ENCODE results near the gene HNRNPF.

HNRNPF gene

GRCh38 chr10:43421519-43421918 is 12.5 kb upstream of the HNRNPF start:
- DNase-seq (ENCODE audit: low read depth in 2 of 2): no peak

GRCh38 chr10:43421201-43421507 is 12.2 kb upstream of the HNRNPF start:
- no peak for DNase-seq (ENCODE audit: low read depth in 2 of 2)

- DNase-seq (ENCODE audit: low read depth in 2 of 2): peak; percentile 73 to 85
These were observed 11.6 kb upstream of the HNRNPF start for GRCh38 chr10:43420369-43421200.

GRCh38 chr10:43419997-43420368 is 11.0 kb upstream of the HNRNPF start:
- no peak for DNase-seq (ENCODE audit: low read depth in 2 of 2)

GRCh38 chr10:43417950-43418768 is 9.2 kb upstream of the HNRNPF start:
- no peak for DNase-seq (ENCODE audit: low read depth in 2 of 2)

- no peak for DNase-seq (ENCODE audit: low read depth in 2 of 2)
These were observed 6.6 kb upstream of the HNRNPF start for GRCh38 chr10:43415544-43415943.

GRCh38 chr10:43411536-43411935 is 2.5 kb upstream of the HNRNPF start:
- no peak for DNase-seq (ENCODE audit: low read depth in 2 of 2)

GRCh38 chr10:43410345-43410744 is 1.4 kb upstream of the HNRNPF start:
- no peak for DNase-seq (ENCODE audit: low read depth in 2 of 2)

- DNase-seq (ENCODE audit: low read depth in 2 of 2): peak in 1 of 2 donors; percentile 65
These were observed 561 bp upstream of the HNRNPF start for GRCh38 chr10:43409385-43410109.

- DNase-seq (ENCODE audit: low read depth in 2 of 2): no peak
These were observed 666 bp downstream of the HNRNPF start for GRCh38 chr10:43408331-43408709.

GRCh38 chr10:43407576-43408330 is 1.2 kb downstream of the HNRNPF start:
- peak; percentile 87 to 93 for DNase-seq (ENCODE audit: low read depth in 2 of 2)

- DNase-seq (ENCODE audit: low read depth in 2 of 2): no peak
These were observed 1.8 kb downstream of the HNRNPF start for GRCh38 chr10:43407148-43407575.

- DNase-seq (ENCODE audit: low read depth in 2 of 2): no peak
These were observed 4.3 kb downstream of the HNRNPF start for GRCh38 chr10:43404704-43405084.

GRCh38 chr10:43403911-43404703 is 4.9 kb downstream of the HNRNPF start:
- DNase-seq (ENCODE audit: low read depth in 2 of 2): no peak

GRCh38 chr10:43402880-43403452 is 6.0 kb downstream of the HNRNPF start:
- no peak for DNase-seq (ENCODE audit: low read depth in 2 of 2)

GRCh38 chr10:43402176-43402575 is 6.8 kb downstream of the HNRNPF start:
- DNase-seq (ENCODE audit: low read depth in 2 of 2): no peak

- DNase-seq (ENCODE audit: low read depth in 2 of 2): no peak
These were observed 7.4 kb downstream of the HNRNPF start for GRCh38 chr10:43401627-43402026.

GRCh38 chr10:43399320-43400310 is 9.4 kb downstream of the HNRNPF start:
- DNase-seq (ENCODE audit: low read depth in 2 of 2): no peak

GRCh38 chr10:43398939-43399319 is 10.1 kb downstream of the HNRNPF start:
- DNase-seq (ENCODE audit: low read depth in 2 of 2): no peak
